Measurements from ENCODE around the gene CLN3.

DNA sequence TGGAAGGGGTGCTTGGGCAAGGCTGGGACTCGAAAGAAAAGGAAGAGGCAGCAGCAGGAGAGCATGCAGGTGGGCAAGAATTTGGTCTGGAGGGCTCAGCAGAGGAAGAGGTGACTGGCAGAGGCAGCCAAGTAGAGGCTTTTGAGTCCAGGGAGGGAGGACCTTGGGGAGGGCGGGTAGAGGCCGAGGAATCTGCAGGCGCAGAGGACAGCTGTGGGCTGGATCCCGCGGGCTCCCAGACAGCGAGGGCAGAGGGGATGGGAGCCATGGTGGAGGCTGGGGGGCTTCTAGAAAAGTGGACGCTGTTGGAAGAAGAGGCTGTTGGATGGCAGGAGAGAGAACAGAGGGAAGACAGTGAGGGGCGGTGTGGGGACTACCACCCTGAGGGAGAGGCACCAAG lies 5.5 kb upstream of the CLN3 start:
- no peak for TF ChIP-seq POLR2A (IDR thresholded peaks at IDR 0.05; ENCODE audit: low read length)
- TF ChIP-seq GATA1 (IDR thresholded peaks at IDR 0.05; ENCODE audit: low read depth, low read length) = no peak
